HepG2 (cell line): ENCODE measurements around the gene TJP3. TPM values are rescaled to one million over a fixed set of nuclear protein-coding genes. Genes with fewer than 3 reads are reported as not detected.

Experiments used
- ATAC-seq: fragments of 200-7000 bp; cut with Tn5 transposase; 3 replicates; pipeline ENCODE4 v1.9.1; 2020; ENCODE audit warnings: mild to moderate bottlenecking, moderate library complexity
- BruUV-seq: library from RNA; stranded (reverse); fragments of 400-500 nt; replicated peaks from 2 replicates; lab custom pipeline; 2021; lab: Mats Ljungman, UMichigan
- CTCF ChIA-PET: fragments of 300-600 bp; formaldehyde crosslinking; extraction: SDS; loops from one replicate; lab custom pipeline; 2021; ENCODE audit warnings: low total read pairs, inconsistent platforms, low intra/inter-chr PET ratio; lab: Yijun Ruan, JAX
- POLR2A ChIA-PET: fragments of 350-600 bp; sonication (Branson Sonifier 250); formaldehyde crosslinking; loops from one replicate; lab custom pipeline; 2020; ENCODE audit warnings: antibody characterized with exemption, inconsistent platforms; lab: Yijun Ruan, JAX
- DNase-seq: peaks from one replicate; pipeline ENCODE4 v3.0.0-alpha.2; 2015; ENCODE audit warnings: low spot score
- FAIRE-seq: peaks from 3 replicates; lab custom pipeline; 2011; peaks lifted over from hg19 to GRCh38; lab: Jason Lieb, UNC
- H2AFZ ChIP-seq: one replicate; pipeline ENCODE4 v1.6.1; 2011; ENCODE audit warnings: low read length, inconsistent platforms
- H3K27ac ChIP-seq: fragments of 300-600 bp; 3 replicates; pipeline ENCODE4 v1.8.0; 2011; ENCODE audit warnings: mixed run types, mild to moderate bottlenecking, mixed read lengths, low read length, inconsistent platforms; ENCODE audit not compliant: insufficient read depth; ENCODE audit errors: extremely low read length
- H3K27me3 ChIP-seq, 2 experiments: fragments of 200-600 bp in 1 of 2; 2 replicates in 1 of 2; 3 replicates in 1 of 2; pipeline versions ENCODE4 v1.6.0 to v1.8.0; 2011; ENCODE audit warnings: low read length in 2 of 2, mild to moderate bottlenecking in 2 of 2, moderate library complexity in 2 of 2, inconsistent platforms in 1 of 2; ENCODE audit not compliant: insufficient read depth in 2 of 2, control insufficient read depth in 1 of 2
- H3K36me3 ChIP-seq, 2 experiments: fragments of 200-600 bp in 1 of 2; replicated peaks in 1 of 2; 2 replicates in 1 of 2; 3 replicates in 1 of 2; pipeline versions ENCODE4 v1.5.1 to v1.8.0; 2011; ENCODE audit warnings: low read length in 2 of 2, inconsistent platforms in 1 of 2; ENCODE audit not compliant: insufficient read depth in 2 of 2, control insufficient read depth in 1 of 2
- H3K4me1 ChIP-seq: 2 replicates; pipeline ENCODE4 v1.5.1; 2012; ENCODE audit warnings: low read length, inconsistent platforms; ENCODE audit not compliant: insufficient read depth
- H3K4me2 ChIP-seq: 2 replicates; pipeline ENCODE4 v1.6.0; 2011; ENCODE audit warnings: low read depth, low read length, inconsistent platforms
- H3K4me3 ChIP-seq, 3 experiments: fragments of 200-600 bp in 1 of 3; sonication (generic), shearing (Covaris generic) in 1 of 3; replicated peaks in 1 of 3; 2 replicates each; pipeline ENCODE4 v1.5.1; 2011 to 2016; ENCODE audit warnings: low read length in 3 of 3, inconsistent platforms in 2 of 3, low read depth in 2 of 3, mild to moderate bottlenecking in 2 of 3, control low read depth in 1 of 3, mixed read lengths in 1 of 3; ENCODE audit not compliant: insufficient read depth in 1 of 3
- H3K79me2 ChIP-seq: one replicate; pipeline ENCODE4 v1.6.1; 2011; ENCODE audit warnings: low read length, inconsistent platforms; ENCODE audit not compliant: insufficient read depth
- H3K9ac ChIP-seq: 2 replicates; pipeline ENCODE4 v1.6.0; 2011; ENCODE audit warnings: mild to moderate bottlenecking, low read depth, low read length, inconsistent platforms; ENCODE audit not compliant: insufficient read depth
- H3K9me3 ChIP-seq: 2 replicates; pipeline ENCODE4 v1.5.1; 2012; ENCODE audit warnings: mild to moderate bottlenecking, low read length
- H4K20me1 ChIP-seq: 2 replicates; pipeline ENCODE4 v1.6.0; 2011; ENCODE audit warnings: inconsistent platforms, mild to moderate bottlenecking, low read length, moderate library complexity; ENCODE audit not compliant: insufficient read depth
- AGO1 ChIP-seq: fragments of 200-400 bp; formaldehyde crosslinking; IDR thresholded peaks from 2 replicates; pipeline ENCODE4 v1.6.1; 2017; ENCODE audit warnings: mild to moderate bottlenecking, low read depth, low read length, moderate library complexity; ENCODE audit not compliant: poor library complexity, severe bottlenecking
- ELF1 ChIP-seq: sonication (generic); formaldehyde crosslinking; IDR thresholded peaks from 2 replicates; pipeline ENCODE4 v1.4.0; 2020; ENCODE audit warnings: missing genetic modification reagents
- ZNF768 ChIP-seq: sonication (generic); formaldehyde crosslinking; IDR thresholded peaks from 2 replicates; pipeline ENCODE4 v1.4.0; 2020; ENCODE audit warnings: missing genetic modification reagents
- ZNF773 ChIP-seq: sonication (generic); formaldehyde crosslinking; IDR thresholded peaks from 2 replicates; pipeline ENCODE4 v1.4.0; 2020; ENCODE audit warnings: missing genetic modification reagents, borderline replicate concordance
- ZNF839 ChIP-seq: sonication (generic); formaldehyde crosslinking; IDR thresholded peaks from 2 replicates; pipeline ENCODE4 v1.4.0; 2020; ENCODE audit warnings: missing genetic modification reagents, mild to moderate bottlenecking, borderline replicate concordance
- ZSCAN31 ChIP-seq: sonication (generic); formaldehyde crosslinking; IDR thresholded peaks from 2 replicates; pipeline ENCODE4 v1.5.0; 2020; ENCODE audit warnings: low read depth, mild to moderate bottlenecking, missing genetic modification reagents
- WGBS: methylation state at CpG from one replicate; pipeline ENCODE4 v1.1.6; 2017; ENCODE audit warnings: low lambda C conversion rate; 5-methylcytosine and 5-hydroxymethylcytosine counted together
- in situ Hi-C: cut with HindIII; loops from 2 replicates; pipeline ENCODE4 v1.10.0; 2017; ENCODE audit warnings: low pct_unique_long_range_greater_than_20kb; ENCODE audit not compliant: extremely low pct_ligation_motif_present
- intact Hi-C: fragments of 100-400 bp; cut with micrococcal nuclease; formaldehyde crosslinking; loops from one replicate; pipeline ENCODE4 v1.10.0; 2022; ENCODE audit not compliant: unreplicated experiment
- polyA plus RNA-seq, 8 experiments: library from polyadenylated mRNA; depleted of rRNA in 3 of 8; stranded (reverse) in 7 of 8; unstranded in 1 of 8; fragments of >200 nt; fragmentation: Illumina TruSeq in 4 of 8; extraction: Trizol in 4 of 8; gene quantifications; 2 replicates each; pipeline versions ENCODE4 v1.2.1 to v1.2.3, GENCODE V29; 2011 to 2016; ENCODE audit warnings: low read depth in 4 of 8, missing spikeins in 1 of 8, mixed read lengths in 1 of 8; ENCODE audit not compliant: insufficient read depth in 1 of 8
- total RNA-seq, 5 experiments: library from RNA; depleted of rRNA; stranded (reverse); fragments of >200 nt; fragmentation: Illumina TruSeq; extraction: Trizol; gene quantifications; 2 replicates each; pipeline ENCODE4 v1.2.3, GENCODE V29; 2016; ENCODE audit warnings: low read depth in 1 of 5
- TF ChIP-seq, protein P1 (sequence below): sonication (generic); formaldehyde crosslinking; IDR thresholded peaks from 2 replicates; pipeline ENCODE4 v1.4.0; 2020; ENCODE audit warnings: mild to moderate bottlenecking, missing genetic modification reagents
- TF ChIP-seq, protein P2 (sequence below): IDR thresholded peaks from 2 replicates; pipeline ENCODE4 v1.6.1; 2016; ENCODE audit warnings: low read depth, borderline replicate concordance
- TF ChIP-seq, protein P3 (sequence below): sonication (generic); formaldehyde crosslinking; IDR thresholded peaks from 2 replicates; pipeline ENCODE4 v1.8.0; 2022; ENCODE audit warnings: missing genetic modification reagents, mild to moderate bottlenecking, borderline replicate concordance

Gene TJP3
- total and polyA plus RNA-seq, 2 of the 13 experiments (the other 11 are each of a cell fraction or from before 2014, with no cell fraction given) = 2.3 to 21.5 TPM

DNA sequence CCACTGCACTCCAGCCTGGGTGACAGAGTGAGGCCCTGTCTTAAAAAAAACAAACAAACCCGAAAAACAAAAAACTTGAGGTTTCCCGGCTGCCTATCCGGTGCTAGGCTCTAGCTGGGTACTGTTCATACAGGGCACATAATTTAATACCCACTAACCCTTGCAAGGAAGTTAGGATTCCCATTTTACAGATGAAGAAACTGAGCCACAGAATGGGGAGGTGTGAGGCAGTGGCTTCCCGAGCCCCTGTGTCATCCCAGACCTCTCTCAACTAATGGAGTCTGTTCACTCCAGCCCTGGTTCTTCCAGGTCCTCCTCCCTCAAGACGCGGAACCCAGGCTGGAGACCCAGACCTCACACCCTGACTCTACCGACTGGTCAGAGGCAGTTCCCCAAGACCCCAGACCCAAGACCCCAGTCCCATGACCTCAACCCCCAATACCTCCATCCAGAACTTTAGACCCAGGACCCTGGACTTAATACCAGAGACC lies 52.7 kb downstream of the TJP3 start (continued):
- TF ChIP-seq, protein P1, sequence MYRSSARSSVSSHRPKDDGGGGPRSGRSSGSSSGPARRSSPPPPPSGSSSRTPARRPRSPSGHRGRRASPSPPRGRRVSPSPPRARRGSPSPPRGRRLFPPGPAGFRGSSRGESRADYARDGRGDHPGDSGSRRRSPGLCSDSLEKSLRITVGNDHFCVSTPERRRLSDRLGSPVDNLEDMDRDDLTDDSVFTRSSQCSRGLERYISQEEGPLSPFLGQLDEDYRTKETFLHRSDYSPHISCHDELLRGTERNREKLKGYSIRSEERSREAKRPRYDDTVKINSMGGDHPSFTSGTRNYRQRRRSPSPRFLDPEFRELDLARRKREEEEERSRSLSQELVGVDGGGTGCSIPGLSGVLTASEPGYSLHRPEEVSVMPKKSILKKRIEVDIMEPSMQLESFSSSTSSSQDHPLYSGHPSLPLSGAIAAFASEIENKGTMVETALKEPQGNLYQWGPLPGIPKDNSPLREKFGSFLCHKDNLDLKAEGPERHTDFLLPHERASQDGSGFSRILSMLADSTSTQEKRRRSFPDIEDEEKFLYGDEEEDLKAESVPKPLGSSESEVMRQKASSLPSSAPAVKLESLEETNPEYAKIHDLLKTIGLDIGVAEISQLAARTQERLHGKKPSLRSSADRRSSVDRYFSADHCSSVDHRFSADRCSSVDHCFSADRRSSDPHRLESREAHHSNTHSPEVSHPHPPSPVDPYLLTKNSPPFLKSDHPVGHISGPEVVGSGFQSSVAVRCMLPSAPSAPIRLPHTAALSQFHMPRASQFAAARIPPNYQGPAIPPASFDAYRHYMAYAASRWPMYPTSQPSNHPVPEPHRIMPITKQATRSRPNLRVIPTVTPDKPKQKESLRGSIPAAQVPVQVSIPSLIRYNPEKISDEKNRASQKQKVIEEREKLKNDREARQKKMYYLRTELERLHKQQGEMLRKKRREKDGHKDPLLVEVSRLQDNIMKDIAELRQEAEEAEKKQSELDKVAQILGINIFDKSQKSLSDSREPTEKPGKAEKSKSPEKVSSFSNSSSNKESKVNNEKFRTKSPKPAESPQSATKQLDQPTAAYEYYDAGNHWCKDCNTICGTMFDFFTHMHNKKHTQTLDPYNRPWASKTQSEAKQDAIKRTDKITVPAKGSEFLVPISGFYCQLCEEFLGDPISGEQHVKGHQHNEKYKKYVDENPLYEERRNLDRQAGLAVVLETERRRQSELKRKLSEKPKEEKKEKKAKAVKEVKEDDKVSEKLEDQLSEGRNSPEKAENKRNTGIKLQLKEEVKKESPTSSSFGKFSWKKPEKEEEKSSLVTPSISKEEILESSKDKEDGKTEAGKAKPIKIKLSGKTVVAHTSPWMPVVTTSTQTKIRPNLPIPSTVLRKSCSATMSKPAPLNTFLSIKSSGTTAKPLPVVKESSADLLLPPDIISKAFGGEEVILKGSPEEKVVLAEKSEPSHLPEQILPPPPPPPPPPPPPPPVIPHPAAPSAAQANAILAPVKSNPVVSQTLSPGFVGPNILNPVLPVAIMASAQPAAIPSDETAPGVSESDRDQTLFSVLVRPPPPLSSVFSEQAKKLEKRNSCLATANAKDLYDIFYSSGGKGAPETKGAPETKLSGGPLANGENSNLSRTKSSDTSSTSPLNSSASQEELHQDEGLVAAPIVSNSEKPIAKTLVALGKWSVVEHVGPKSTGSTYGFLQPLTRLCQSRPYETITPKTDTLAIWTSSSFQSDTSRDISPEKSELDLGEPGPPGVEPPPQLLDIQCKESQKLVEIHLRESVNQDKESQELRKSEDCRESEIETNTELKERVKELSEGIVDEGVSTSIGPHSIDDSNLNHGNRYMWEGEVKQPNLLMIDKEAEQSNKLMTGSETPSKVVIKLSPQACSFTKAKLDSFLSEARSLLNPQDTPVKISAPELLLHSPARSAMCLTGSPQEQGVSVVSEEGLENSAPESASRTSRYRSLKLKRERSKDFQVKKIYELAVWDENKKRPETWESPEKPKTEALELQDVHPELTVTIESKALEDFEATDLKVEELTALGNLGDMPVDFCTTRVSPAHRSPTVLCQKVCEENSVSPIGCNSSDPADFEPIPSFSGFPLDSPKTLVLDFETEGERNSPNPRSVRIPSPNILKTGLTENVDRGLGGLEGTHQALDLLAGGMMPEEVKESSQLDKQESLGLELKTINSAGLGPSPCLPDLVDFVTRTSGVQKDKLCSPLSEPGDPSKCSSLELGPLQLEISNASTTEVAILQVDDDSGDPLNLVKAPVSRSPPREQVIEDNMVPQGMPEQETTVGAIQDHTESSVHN (CRISPR knock-in tag) = no peak

GRCh38 chr19:3761382-3762129 lies 53.4 kb downstream of the TJP3 start, which contains the start of gene APBA3:
Gene APBA3 (minus strand): TSS chr19:3761692. CDS start chr19:3760264, 1,428 bp downstream.
- no peaks in the 10 kb centered on the region for H4K20me1 ChIP-seq
- FAIRE-seq (peak; percentile 76), ATAC-seq (peak; percentile 69), DNase-seq (peak; percentile 86)
- in situ Hi-C loops = no loop called here
- BruUV-seq = no TSS peak
- ChIA-PET POLR2A (interaction anchor here (0.6 to 2.0 kb wide), 11 partner anchors 11 to 485 kb away, joined by 3 to 15 read pairs (median 6); partner anchors contain the start of genes CACTIN, RAX2, TJP3 and YJU2), CTCF (no interaction called here)
- intact Hi-C loops = loop anchor here (10.0 kb wide), 1 partner anchor 57 kb away; the partner anchor contains the start of genes PIP5K1C and TJP3
- no peaks in the 10 kb centered on the region; a peak in 1 of 5 replicates for H3K27me3 ChIP-seq
- H3K4me3 ChIP-seq = peak within 1 kb of the TSS; percentile 84 to 99 (median 90)
- no peaks in the 10 kb centered on the region for H3K9me3 ChIP-seq
- peak within 1 kb of the TSS; percentile 91 for H2AFZ ChIP-seq
- peak within 1 kb of the TSS; percentile 93 for H3K9ac ChIP-seq
- peaks cover 3 to 17% of the 10 kb centered on the region in 2 experiments; a peak in 3 of 5 replicates for H3K36me3 ChIP-seq
- H3K4me1 ChIP-seq = peaks cover 17% of the 10 kb centered on the region
- 2% methylated on average over 10 of the region's 45 CpGs for WGBS
- H3K4me2 ChIP-seq = peak within 1 kb of the TSS; percentile 88
- peaks cover 12% of the 10 kb centered on the region for H3K79me2 ChIP-seq
- H3K27ac ChIP-seq = peak within 1 kb of the TSS; percentile 95
- peak; percentile 49; the same call in 1 of the 2 replicates for TF ChIP-seq ZNF768 (CRISPR knock-in tag)
- TF ChIP-seq AGO1 = peak; percentile 85
- TF ChIP-seq ZNF839 (CRISPR knock-in tag) = 0 out of 2 replicates have a peak, but pooled peaks have one; percentile 69
- TF ChIP-seq, protein P2, sequence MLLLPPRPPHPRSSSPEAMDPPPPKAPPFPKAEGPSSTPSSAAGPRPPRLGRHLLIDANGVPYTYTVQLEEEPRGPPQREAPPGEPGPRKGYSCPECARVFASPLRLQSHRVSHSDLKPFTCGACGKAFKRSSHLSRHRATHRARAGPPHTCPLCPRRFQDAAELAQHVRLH (CRISPR knock-in tag) = 0 out of 2 replicates have a peak, but pooled peaks have one; percentile 53
- TF ChIP-seq ZSCAN31 (CRISPR knock-in tag) = peak; percentile 63; the same call in 1 of the 2 replicates
- TF ChIP-seq ZNF773 (CRISPR knock-in tag) = peak; percentile 10; the same call in 1 of the 2 replicates
- TF ChIP-seq ELF1 (CRISPR knock-in tag) = peak; percentile 76
- TF ChIP-seq, protein P3, sequence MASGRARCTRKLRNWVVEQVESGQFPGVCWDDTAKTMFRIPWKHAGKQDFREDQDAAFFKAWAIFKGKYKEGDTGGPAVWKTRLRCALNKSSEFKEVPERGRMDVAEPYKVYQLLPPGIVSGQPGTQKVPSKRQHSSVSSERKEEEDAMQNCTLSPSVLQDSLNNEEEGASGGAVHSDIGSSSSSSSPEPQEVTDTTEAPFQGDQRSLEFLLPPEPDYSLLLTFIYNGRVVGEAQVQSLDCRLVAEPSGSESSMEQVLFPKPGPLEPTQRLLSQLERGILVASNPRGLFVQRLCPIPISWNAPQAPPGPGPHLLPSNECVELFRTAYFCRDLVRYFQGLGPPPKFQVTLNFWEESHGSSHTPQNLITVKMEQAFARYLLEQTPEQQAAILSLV (CRISPR knock-in tag) = peak; percentile 75
